Mesenchymal stem cell (in vitro differentiated cells and primary cell): Measurements from ENCODE around the gene C1QL1.

ENCODE experiments used
- DNase-seq: peaks from one replicate; pipeline ENCODE4 v3.0.0-alpha.2; 2013
- H2AFZ ChIP-seq: one replicate; pipeline ENCODE4 v1.6.1; 2013; ENCODE audit warnings: low read depth, mild to moderate bottlenecking, control low read depth, inconsistent platforms, low read length, moderate library complexity
- H2AK5ac ChIP-seq: 2 replicates; pipeline ENCODE4 v1.6.1; 2013; ENCODE audit warnings: low read length, moderate library complexity, mild to moderate bottlenecking, inconsistent platforms; ENCODE audit not compliant: severe bottlenecking
- H2BK120ac ChIP-seq: one replicate; pipeline ENCODE4 v1.6.1; 2013; ENCODE audit warnings: low read depth, mild to moderate bottlenecking, inconsistent platforms, low read length, moderate library complexity
- H2BK12ac ChIP-seq, 2 experiments: one replicate each; pipeline ENCODE4 v1.6.1; 2013; ENCODE audit warnings: inconsistent platforms in 2 of 2, low read length in 2 of 2, mild to moderate bottlenecking in 2 of 2, moderate library complexity in 2 of 2, control low read depth in 1 of 2
- H2BK15ac ChIP-seq: one replicate; pipeline ENCODE4 v1.6.1; 2013; ENCODE audit warnings: mild to moderate bottlenecking, low read depth, inconsistent platforms; ENCODE audit not compliant: poor library complexity, severe bottlenecking
- H2BK5ac ChIP-seq: 2 replicates; pipeline ENCODE4 v1.6.1; 2013; ENCODE audit warnings: low read depth, mild to moderate bottlenecking, low read length, control low read depth, inconsistent platforms; ENCODE audit not compliant: poor library complexity, severe bottlenecking
- H3K14ac ChIP-seq, 2 experiments: one replicate each; pipeline ENCODE4 v1.6.1; 2013; ENCODE audit warnings: inconsistent platforms in 2 of 2, low read length in 2 of 2, control low read depth in 1 of 2, mild to moderate bottlenecking in 1 of 2, moderate library complexity in 1 of 2
- H3K18ac ChIP-seq, 2 experiments: one replicate each; pipeline ENCODE4 v1.6.1; 2013; ENCODE audit warnings: inconsistent platforms in 2 of 2, low read length in 2 of 2, control low read depth in 1 of 2, low read depth in 1 of 2, mild to moderate bottlenecking in 1 of 2
- H3K23ac ChIP-seq, 2 experiments: one replicate each; pipeline ENCODE4 v1.6.1; 2013; ENCODE audit warnings: inconsistent platforms in 2 of 2, low read length in 2 of 2, mild to moderate bottlenecking in 2 of 2, moderate library complexity in 2 of 2, control low read depth in 1 of 2
- H3K27ac ChIP-seq: 2 replicates; pipeline ENCODE4 v1.5.1; 2013; ENCODE audit warnings: mild to moderate bottlenecking, moderate library complexity, low read length, control low read depth, inconsistent platforms; ENCODE audit not compliant: poor library complexity, severe bottlenecking
- H3K27me3 ChIP-seq, 2 experiments: 2 replicates each; pipeline versions ENCODE4 v1.6.1 to v1.7.0; 2013; ENCODE audit warnings: low read length in 2 of 2, mild to moderate bottlenecking in 2 of 2, moderate library complexity in 2 of 2, control low read depth in 1 of 2, inconsistent platforms in 1 of 2; ENCODE audit not compliant: control insufficient read depth in 1 of 2, insufficient read depth in 1 of 2
- H3K36me3 ChIP-seq, 2 experiments: 2 replicates each; pipeline versions ENCODE4 v1.6.1 to v1.7.0; 2013; ENCODE audit warnings: low read length in 2 of 2, control low read depth in 1 of 2, inconsistent platforms in 1 of 2, low read depth in 1 of 2, mild to moderate bottlenecking in 1 of 2; ENCODE audit not compliant: insufficient read depth in 2 of 2, control insufficient read depth in 1 of 2
- H3K4ac ChIP-seq, 2 experiments: one replicate each; pipeline ENCODE4 v1.6.1; 2013; ENCODE audit warnings: inconsistent platforms in 2 of 2, low read length in 2 of 2, mild to moderate bottlenecking in 2 of 2, moderate library complexity in 2 of 2, control low read depth in 1 of 2, low read depth in 1 of 2
- H3K4me1 ChIP-seq: 2 replicates; pipeline ENCODE4 v1.6.1; 2013; ENCODE audit warnings: low read depth, low read length, control low read depth; ENCODE audit not compliant: control insufficient read depth, insufficient read depth
- H3K4me2 ChIP-seq: 2 replicates; pipeline ENCODE4 v1.6.1; 2013; ENCODE audit warnings: low read length, mild to moderate bottlenecking, inconsistent platforms; ENCODE audit not compliant: poor library complexity, severe bottlenecking
- H3K4me3 ChIP-seq, 2 experiments: 2 replicates each; pipeline versions ENCODE4 v1.5.1 to v1.7.0; 2013; ENCODE audit warnings: low read length in 2 of 2, mild to moderate bottlenecking in 2 of 2, control low read depth in 1 of 2, low read depth in 1 of 2; ENCODE audit not compliant: insufficient read depth in 1 of 2
- H3K79me1 ChIP-seq: replicated peaks from 2 replicates; pipeline ENCODE4 v1.6.1; 2013; ENCODE audit warnings: mild to moderate bottlenecking, control low read depth, low read length, inconsistent platforms; ENCODE audit not compliant: poor library complexity, severe bottlenecking
- H3K9ac ChIP-seq: 2 replicates; pipeline ENCODE4 v1.7.0; 2013; ENCODE audit warnings: mild to moderate bottlenecking, low read length, moderate library complexity
- H3K9me3 ChIP-seq: 2 replicates; pipeline ENCODE4 v1.7.0; 2013; ENCODE audit warnings: mild to moderate bottlenecking, low read length; ENCODE audit not compliant: control insufficient read depth
- H4K8ac ChIP-seq: one replicate; pipeline ENCODE4 v1.6.1; 2013; ENCODE audit warnings: inconsistent platforms, mild to moderate bottlenecking, low read length, moderate library complexity
- H4K91ac ChIP-seq: one replicate; pipeline ENCODE4 v1.6.1; 2013; ENCODE audit warnings: mild to moderate bottlenecking, low read length, inconsistent platforms
- WGBS: methylation state at CpG from one replicate; pipeline ENCODE4 v1.1.7; 2013; ENCODE audit warnings: mixed read lengths; 5-methylcytosine and 5-hydroxymethylcytosine counted together

Gene C1QL1

DNA sequence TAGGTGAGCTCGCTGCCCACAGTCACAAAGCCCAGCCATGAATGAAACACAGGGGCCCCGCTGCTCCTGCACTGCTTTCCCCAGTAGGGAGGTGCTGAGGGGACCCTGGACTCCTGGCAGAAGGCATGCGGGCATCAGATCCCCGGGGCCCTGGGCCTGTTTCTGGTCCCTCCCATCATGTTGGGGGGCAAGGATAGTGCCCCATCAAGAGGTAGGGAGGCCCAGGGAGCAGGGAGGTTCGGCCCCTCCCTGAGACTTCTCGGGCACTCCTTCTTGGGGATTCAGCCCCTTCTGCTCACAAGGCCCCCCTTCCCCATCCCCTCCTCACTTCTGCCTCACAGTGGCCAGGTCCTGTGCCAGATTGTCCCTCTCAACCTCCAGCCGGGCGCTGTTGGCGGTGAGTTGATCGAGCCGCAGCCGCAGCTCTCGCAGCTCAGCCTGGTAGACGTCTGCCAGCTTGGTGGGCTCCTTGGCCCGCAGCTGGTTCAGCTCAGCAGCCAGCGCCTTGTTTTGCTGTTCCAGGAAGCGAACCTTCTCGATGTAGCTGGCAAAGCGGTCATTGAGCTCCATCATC lies 53.3 kb downstream of the C1QL1 start:
- 92% methylated on average over 18 of the region's 19 CpGs for WGBS
- no peak overlapping the region for H2BK120ac ChIP-seq
- H2AK5ac ChIP-seq: no peak overlapping the region

DNA sequence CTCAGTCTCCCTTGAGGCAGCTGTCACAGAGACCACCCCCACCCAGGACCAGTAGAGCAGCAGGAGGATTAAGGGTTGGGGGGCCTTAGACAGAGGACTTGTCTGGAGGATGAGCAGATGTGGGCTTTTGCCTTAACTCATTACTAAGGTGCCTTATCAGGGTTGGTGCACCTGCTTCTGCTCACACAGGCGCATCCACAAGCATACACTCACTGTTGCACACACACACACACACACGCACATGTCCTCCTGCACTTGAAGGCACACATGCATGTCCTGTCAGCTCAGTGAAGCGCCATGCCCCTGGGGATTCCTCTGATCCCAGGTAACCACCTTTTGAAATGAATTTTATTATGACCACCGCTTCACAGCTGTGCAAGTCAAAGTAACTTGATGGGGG lies 54.0 kb downstream of the C1QL1 start:
- no peak overlapping the region for H4K8ac ChIP-seq
- H3K23ac ChIP-seq: no peak overlapping the region
- H3K9me3 ChIP-seq: no peaks in the 10 kb centered on the region
- H4K91ac ChIP-seq: no peak overlapping the region
- 96% methylated on average over 4 of the region's 4 CpGs for WGBS
- H3K18ac ChIP-seq: no peak overlapping the region
- no peak overlapping the region for H2AK5ac ChIP-seq
- H3K4ac ChIP-seq: no peak overlapping the region
- no peak overlapping the region for H2BK5ac ChIP-seq
- no peak overlapping the region for H2BK12ac ChIP-seq
- H3K14ac ChIP-seq: no peak overlapping the region
- no peaks in the 10 kb centered on the region for H3K36me3 ChIP-seq
- no peak overlapping the region for H3K4me3 ChIP-seq
- DNase-seq: no peak
- no peak overlapping the region for H3K9ac ChIP-seq
- H3K4me2 ChIP-seq: no peak overlapping the region
- H3K27ac ChIP-seq: no peak overlapping the region
- no peak overlapping the region for H2AFZ ChIP-seq
- no peak overlapping the region for H2BK120ac ChIP-seq
- no peaks in the 10 kb centered on the region for H3K79me1 ChIP-seq
- peaks cover 39% of the 10 kb centered on the region for H3K4me1 ChIP-seq
- H2BK15ac ChIP-seq: no peak overlapping the region
- H3K27me3 ChIP-seq: peaks cover 0 to 38% of the 10 kb centered on the region in 2 experiments

More for the DNA sequence above, 53.3 kb downstream of the C1QL1 start:
- Histone ChIP-seq H2BK15ac (no peak overlapping the region), H2BK5ac (no peak overlapping the region), H4K8ac (no peak overlapping the region), H3K27me3 (peaks cover 0 to 38% of the 10 kb centered on the region in 2 experiments), H3K4ac (no peak overlapping the region), H3K18ac (peak overlapping the region in 1 of 2 experiments; percentile 18), H3K14ac (no peak overlapping the region), H3K36me3 (no peaks in the 10 kb centered on the region), H3K4me3 (no peak overlapping the region), H3K4me2 (no peak overlapping the region), H3K4me1 (peaks cover 37% of the 10 kb centered on the region), H3K9me3 (no peaks in the 10 kb centered on the region), H2BK12ac (no peak overlapping the region), H4K91ac (no peak overlapping the region), H3K79me1 (no peaks in the 10 kb centered on the region), H3K27ac (no peak overlapping the region), H3K9ac (no peak overlapping the region), H2AFZ (no peak overlapping the region), H3K23ac (no peak overlapping the region)
- no peak for DNase-seq

DNA sequence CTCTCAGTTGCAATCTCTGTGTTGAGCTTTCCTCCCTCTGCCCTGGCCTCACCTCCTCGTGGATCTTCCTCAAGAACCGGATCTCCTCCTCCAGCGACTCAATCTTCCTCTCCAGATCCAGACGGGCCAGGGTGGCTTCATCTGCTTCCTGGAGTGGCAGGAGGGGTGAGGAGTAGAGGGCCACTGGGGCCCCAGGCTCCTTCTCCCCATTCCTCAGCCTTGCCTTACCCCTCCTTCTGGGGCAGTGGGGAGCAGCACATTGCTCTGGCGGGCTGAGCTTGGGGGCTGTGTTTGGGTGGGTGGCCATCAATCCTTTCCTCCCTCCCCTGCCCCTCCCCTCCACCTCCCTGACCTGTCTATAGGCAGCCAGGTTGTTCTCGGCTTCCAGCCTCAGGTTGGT lies 54.4 kb downstream of the C1QL1 start:
- Histone ChIP-seq H3K9ac (no peak overlapping the region), H2BK5ac (no peak overlapping the region), H3K27ac (no peak overlapping the region)

DNA sequence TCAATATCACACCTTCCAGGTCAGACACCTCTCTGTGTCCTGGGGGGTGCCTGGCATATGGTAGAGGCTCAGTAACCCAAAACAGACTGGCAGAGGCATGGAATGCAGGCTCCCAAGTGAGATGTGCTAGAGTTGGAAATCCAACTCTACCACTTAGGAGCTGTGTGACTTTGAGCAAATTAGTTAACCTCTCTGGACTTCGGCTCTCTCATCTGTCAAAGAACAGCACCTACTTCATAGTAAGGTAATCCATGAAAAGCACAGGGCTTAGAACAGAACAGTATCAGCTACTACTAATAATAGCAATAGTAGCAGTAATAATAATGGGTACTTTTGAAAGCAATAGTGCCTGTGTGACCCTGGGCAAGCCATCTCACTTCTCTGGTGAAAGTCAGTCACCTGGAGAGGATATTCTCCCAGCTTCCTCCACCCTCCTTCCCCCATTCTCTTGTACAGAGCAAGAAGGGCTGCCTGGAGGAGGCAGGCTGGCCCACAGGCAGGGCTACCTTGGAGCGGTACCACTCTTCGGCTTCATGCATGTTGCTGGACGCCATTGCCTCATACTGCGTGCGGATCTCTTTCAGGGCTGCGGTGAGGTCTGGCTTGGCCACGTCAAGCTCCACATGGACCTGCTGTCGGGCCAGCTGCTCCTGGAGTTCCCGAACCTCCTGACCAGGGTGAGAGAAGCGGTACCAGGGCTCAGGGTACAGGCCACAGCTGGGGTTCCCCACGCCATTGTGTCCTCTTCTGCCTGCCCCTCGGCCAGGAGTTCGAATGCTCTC lies 55.1 kb downstream of the C1QL1 start:
- H2BK120ac ChIP-seq: no peak overlapping the region
- H2AFZ ChIP-seq: no peak overlapping the region
- no peaks in the 10 kb centered on the region for H3K36me3 ChIP-seq
- no peak overlapping the region for H3K9ac ChIP-seq
- no peak overlapping the region for H3K18ac ChIP-seq
- no peak overlapping the region for H3K14ac ChIP-seq
- H2BK12ac ChIP-seq: no peak overlapping the region
- no peak overlapping the region for H3K4me2 ChIP-seq
- no peak for DNase-seq
- no peak overlapping the region for H3K23ac ChIP-seq
- H3K27me3 ChIP-seq: peaks cover 0 to 38% of the 10 kb centered on the region in 2 experiments
- no peak overlapping the region for H3K4ac ChIP-seq
- no peak overlapping the region for H2AK5ac ChIP-seq
- no peak overlapping the region for H2BK5ac ChIP-seq
- H3K4me1 ChIP-seq: peaks cover 44% of the 10 kb centered on the region
- no peak overlapping the region for H3K27ac ChIP-seq
- H3K4me3 ChIP-seq: no peak overlapping the region
- H2BK15ac ChIP-seq: no peak overlapping the region
- 91% methylated on average over 14 of the region's 14 CpGs for WGBS
- peaks cover 1% of the 10 kb centered on the region for H3K79me1 ChIP-seq
- H4K91ac ChIP-seq: peak overlapping the region; percentile 64
- H4K8ac ChIP-seq: no peak overlapping the region
- no peaks in the 10 kb centered on the region for H3K9me3 ChIP-seq

More for the DNA sequence above, 54.4 kb downstream of the C1QL1 start:
- H2BK120ac ChIP-seq: no peak overlapping the region
- no peak overlapping the region for H3K4me3 ChIP-seq
- no peaks in the 10 kb centered on the region for H3K36me3 ChIP-seq
- H2AFZ ChIP-seq: no peak overlapping the region
- no peak overlapping the region for H2BK15ac ChIP-seq
- H3K27me3 ChIP-seq: peaks cover 0 to 38% of the 10 kb centered on the region in 2 experiments
- H3K18ac ChIP-seq: no peak overlapping the region
- no peak overlapping the region for H3K4me2 ChIP-seq
- no peaks in the 10 kb centered on the region for H3K79me1 ChIP-seq
- no peak overlapping the region for H4K8ac ChIP-seq
- no peak overlapping the region for H2BK12ac ChIP-seq
- DNase-seq: no peak
- 70% methylated on average over 4 of the region's 6 CpGs for WGBS
- no peak overlapping the region for H3K4ac ChIP-seq
- H3K4me1 ChIP-seq: peaks cover 43% of the 10 kb centered on the region
- no peak overlapping the region for H4K91ac ChIP-seq
- H3K9me3 ChIP-seq: no peaks in the 10 kb centered on the region
- no peak overlapping the region for H3K23ac ChIP-seq
- no peak overlapping the region for H3K14ac ChIP-seq
- no peak overlapping the region for H2AK5ac ChIP-seq
